GM12892 (cell line): ENCODE measurements around the gene FBXW7.

Experiments used
- POLR2A ChIP-seq: IDR thresholded peaks from 2 replicates; pipeline ENCODE4 v1.6.1; 2011; ENCODE audit warnings: low read depth, low read length, control low read depth
- POLR2AphosphoS5 ChIP-seq: IDR thresholded peaks from 2 replicates; pipeline ENCODE4 v1.6.1; 2011; ENCODE audit warnings: low read depth, low read length, control low read depth
- TAF1 ChIP-seq: IDR thresholded peaks from 2 replicates; pipeline ENCODE4 v1.6.1; 2011; ENCODE audit warnings: low read depth, mild to moderate bottlenecking, control low read depth, low read length, borderline replicate concordance

DNA sequence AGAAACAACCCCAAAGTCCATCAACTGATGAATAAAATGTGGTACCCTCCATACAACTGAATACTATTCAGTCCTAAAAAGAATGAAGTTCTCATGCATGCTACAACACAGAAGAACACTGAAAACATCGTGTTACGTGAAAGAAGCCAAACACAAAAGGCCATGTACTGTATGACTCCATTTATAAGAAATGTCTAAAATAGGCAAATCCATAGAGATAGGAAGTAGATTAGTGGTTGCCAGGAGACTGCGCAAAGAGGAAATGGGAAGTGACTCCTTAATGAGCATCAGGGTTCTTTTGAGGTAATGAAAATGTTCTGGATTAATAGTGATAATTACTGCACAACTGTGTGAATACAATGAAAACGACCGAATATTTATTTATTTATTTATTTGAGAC is 23.4 kb downstream of the FBXW7 start:
- TF ChIP-seq POLR2A: no peak
- TF ChIP-seq TAF1: no peak
- no peak for TF ChIP-seq POLR2AphosphoS5
